HAP-1 (cell line): ENCODE measurements around the gene CCDC51.

Experiments used
- DNase-seq, 2 experiments: peaks; one replicate each; pipeline ENCODE4 v3.0.0-alpha.2; 2016 to 2020; ENCODE audit warnings: low spot score in 2 of 2
- H3K27me3 ChIP-seq: fragments of 250-450 bp; sonication (Bioruptor Pico); 2 replicates; pipeline ENCODE4 v1.5.1; 2020; ENCODE audit warnings: low read depth, mild to moderate bottlenecking, moderate library complexity
- H3K36me3 ChIP-seq: fragments of 250-450 bp; sonication (Bioruptor Pico); replicated peaks from 2 replicates; pipeline ENCODE4 v1.5.1; 2020; ENCODE audit warnings: mild to moderate bottlenecking
- H3K4me1 ChIP-seq: fragments of 250-450 bp; sonication (Bioruptor Pico); 2 replicates; pipeline ENCODE4 v1.5.1; 2020; ENCODE audit warnings: mild to moderate bottlenecking
- H3K4me3 ChIP-seq: fragments of 250-450 bp; sonication (Bioruptor Pico); 2 replicates; pipeline ENCODE4 v1.5.1; 2020; ENCODE audit warnings: mild to moderate bottlenecking, moderate library complexity
- H3K9me3 ChIP-seq: fragments of 250-450 bp; sonication (Bioruptor Pico); 2 replicates; pipeline ENCODE4 v1.5.1; 2020; ENCODE audit warnings: mild to moderate bottlenecking, moderate library complexity
- in situ Hi-C: fragments of 300-500 bp; cut with MboI; formaldehyde crosslinking; loops from 3 replicates; pipeline ENCODE4 v1.14.3; 2020; ENCODE audit warnings: low sequenced_read_pairs, inconsistent platforms, mixed read lengths

Gene CCDC51

DNA sequence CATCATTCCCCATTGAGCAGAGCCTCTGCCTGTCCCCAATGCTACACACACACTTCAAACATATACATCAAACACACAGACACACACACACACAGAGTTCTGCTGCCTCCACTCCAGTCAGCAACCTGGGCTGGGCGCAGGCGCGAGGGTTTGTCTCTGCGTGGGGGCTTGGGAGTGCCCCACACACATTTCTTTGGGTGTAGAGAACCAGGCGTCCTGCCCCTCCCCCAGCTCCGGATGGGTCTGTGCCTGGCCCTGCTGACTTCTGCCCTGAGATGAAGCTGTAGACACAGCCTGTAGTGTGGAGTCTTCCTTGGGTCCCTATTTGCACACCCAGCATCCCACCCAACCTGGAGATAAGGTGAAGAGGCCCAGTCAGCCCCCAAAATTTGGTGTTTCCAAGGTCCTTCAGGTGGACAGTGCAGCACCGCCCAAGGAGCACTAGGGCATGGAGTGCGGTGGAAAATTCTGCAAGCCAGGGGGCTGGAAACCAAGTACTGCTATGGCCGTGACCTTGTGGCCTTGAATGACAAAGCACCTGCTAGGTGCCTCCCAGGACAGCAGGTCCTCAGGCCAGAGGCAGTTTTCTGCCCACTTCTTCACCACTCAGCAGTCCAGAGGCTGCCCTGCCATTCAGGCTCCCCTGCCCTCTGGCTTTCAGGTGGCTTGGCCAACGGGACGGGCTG lies 41.1 kb downstream of the CCDC51 start:
- no peaks in the 10 kb centered on the region for H3K36me3 ChIP-seq
- 0 out of 2 replicates have a peak, but pooled peaks cover 2% of the 10 kb centered on the region for H3K27me3 ChIP-seq
- no peaks in the 10 kb centered on the region for H3K9me3 ChIP-seq
- in situ Hi-C loops = no loop called here
- no peaks in the 10 kb centered on the region for H3K4me1 ChIP-seq
- no peak for DNase-seq
- H3K4me3 ChIP-seq = no peak overlapping the region

DNA sequence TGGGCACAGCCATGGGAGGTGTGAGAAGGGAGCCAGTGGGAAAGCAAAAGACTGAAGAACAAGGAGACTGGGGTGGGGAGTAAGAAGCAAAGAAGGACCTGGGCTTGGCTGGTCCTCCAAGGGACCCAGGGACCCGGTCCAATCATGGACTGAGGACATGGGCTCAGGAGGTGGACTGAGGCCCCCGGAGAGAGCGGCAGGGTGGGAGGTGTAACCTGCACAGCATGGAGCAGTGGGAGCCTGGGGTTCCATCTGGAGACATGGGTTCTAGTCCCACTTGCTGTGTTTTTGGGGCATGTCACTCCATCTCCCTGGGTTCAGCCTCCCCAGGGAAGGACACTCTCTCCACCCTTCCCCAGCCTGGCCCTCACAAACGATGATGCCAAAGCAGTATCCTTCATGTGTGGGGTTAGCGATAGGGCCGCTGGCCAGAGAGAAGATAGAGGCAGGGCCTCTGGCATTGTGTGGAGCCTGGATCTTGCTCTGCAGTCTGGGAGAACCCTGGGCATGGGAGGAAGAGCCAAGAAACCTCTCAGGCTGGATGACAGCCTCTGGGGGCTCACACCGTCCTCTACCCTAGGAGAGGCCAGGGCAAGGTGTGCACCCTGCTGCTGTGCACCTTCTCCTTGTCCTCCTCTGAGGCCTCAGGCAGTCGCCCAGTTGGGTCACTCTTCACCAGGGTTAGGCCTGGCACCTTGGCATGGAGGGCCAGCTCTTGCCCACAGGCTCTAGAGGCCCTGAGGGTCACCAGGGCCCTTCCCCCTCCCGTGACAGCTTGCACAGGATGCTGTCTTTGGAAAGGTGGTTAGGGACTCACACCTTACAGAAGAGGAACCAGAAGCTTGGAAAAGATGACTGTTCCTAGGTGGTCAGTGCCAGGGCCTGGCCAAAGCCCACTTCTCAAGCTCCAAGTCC lies 41.9 kb downstream of the CCDC51 start:
- Histone ChIP-seq H3K4me3 (no peak overlapping the region), H3K27me3 (0 out of 2 replicates have a peak, but pooled peaks cover 2% of the 10 kb centered on the region), H3K36me3 (no peaks in the 10 kb centered on the region), H3K9me3 (no peaks in the 10 kb centered on the region), H3K4me1 (no peaks in the 10 kb centered on the region)
- DNase-seq = no peak
- in situ Hi-C loops = no loop called here

GRCh38 chr3:48395714-48396113 lies 44.2 kb downstream of the CCDC51 start:
- in situ Hi-C loops = no loop called here
- Histone ChIP-seq H3K9me3 (no peaks in the 10 kb centered on the region), H3K4me3 (no peak overlapping the region), H3K27me3 (peaks cover 2% of the 10 kb centered on the region; the same call in 1 of the 2 replicates), H3K4me1 (no peaks in the 10 kb centered on the region), H3K36me3 (no peaks in the 10 kb centered on the region)
- no peak for DNase-seq

- no peaks in the 10 kb centered on the region for H3K36me3 ChIP-seq
- no peak for DNase-seq
- no peaks in the 10 kb centered on the region for H3K9me3 ChIP-seq
- H3K4me3 ChIP-seq = no peak overlapping the region
- no peaks in the 10 kb centered on the region for H3K4me1 ChIP-seq
- in situ Hi-C loops = no loop called here
- peaks cover 5% of the 10 kb centered on the region; the same call in 1 of the 2 replicates for H3K27me3 ChIP-seq
Measured at GRCh38 chr3:48394391-48394790, 45.5 kb downstream of the CCDC51 start.

DNA sequence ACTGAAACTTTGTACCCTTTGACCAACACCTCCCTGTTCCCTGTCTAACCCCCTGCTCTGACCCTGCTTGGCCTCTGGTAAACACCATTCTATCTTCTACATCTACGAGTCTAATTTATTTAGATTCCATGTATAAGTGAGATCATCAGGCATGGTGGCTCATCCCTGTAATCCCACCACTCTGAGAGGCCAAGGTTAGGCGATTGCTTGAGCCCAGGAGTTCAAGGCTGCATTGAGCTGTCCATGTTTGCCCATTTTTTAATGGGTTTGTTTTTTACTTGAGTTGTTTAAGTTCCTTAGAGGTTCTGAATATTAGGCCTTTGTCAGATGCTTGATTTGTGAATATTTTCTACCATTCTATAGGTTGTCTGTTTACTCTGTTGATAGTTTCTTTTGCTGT lies 51.0 kb downstream of the CCDC51 start:
- no peaks in the 10 kb centered on the region for H3K9me3 ChIP-seq
- H3K36me3 ChIP-seq = no peaks in the 10 kb centered on the region
- H3K4me1 ChIP-seq = no peaks in the 10 kb centered on the region
- DNase-seq = no peak
- H3K4me3 ChIP-seq = no peak overlapping the region
- H3K27me3 ChIP-seq = peaks cover 6% of the 10 kb centered on the region; the same call in 1 of the 2 replicates
- in situ Hi-C loops = no loop called here

GRCh38 chr3:48387634-48388033 lies 52.3 kb downstream of the CCDC51 start:
- no peak overlapping the region for H3K4me3 ChIP-seq
- H3K4me1 ChIP-seq = no peaks in the 10 kb centered on the region
- in situ Hi-C loops = no loop called here
- no peaks in the 10 kb centered on the region for H3K36me3 ChIP-seq
- no peaks in the 10 kb centered on the region for H3K9me3 ChIP-seq
- peaks cover 6% of the 10 kb centered on the region; the same call in 1 of the 2 replicates for H3K27me3 ChIP-seq
- DNase-seq = no peak
